ENCODE measurements around the gene CD300LF. TPM values are rescaled to one million over a fixed set of nuclear protein-coding genes. Genes with fewer than 3 reads are reported as not detected.

Gene CD300LF
- total RNA-seq, 2 donors from 2014 or later: 2.2 TPM; not detected in 1

- peaks cover 24 to 41% of the 10 kb centered on the region in 2 donors for H3K27me3 Mint-ChIP-seq
These were observed 60.7 kb downstream of the CD300LF start for GRCh38 chr17:74652020-74652419.

GRCh38 chr17:74649909-74650308 lies 62.8 kb downstream of the CD300LF start:
- no peak for ATAC-seq
- no peak for DNase-seq (ENCODE audit: low spot score)
- H3K27me3 Mint-ChIP-seq: peaks cover 30 to 48% of the 10 kb centered on the region in 2 donors
- H3K4me1 Mint-ChIP-seq (ENCODE audit: low read depth in 2 of 2): peaks cover 0 to 5% of the 10 kb centered on the region in 2 donors
- H3K4me3 Mint-ChIP-seq: no peak overlapping the region
- no peak overlapping the region for H3K27ac Mint-ChIP-seq
- H3K36me3 Mint-ChIP-seq: no peaks in the 10 kb centered on the region
- H3K9me3 Mint-ChIP-seq: no peaks in the 10 kb centered on the region

More at GRCh38 chr17:74652020-74652419, 60.7 kb downstream of the CD300LF start:
- no peak overlapping the region for H3K4me3 Mint-ChIP-seq
- H3K36me3 Mint-ChIP-seq: no peaks in the 10 kb centered on the region
- DNase-seq (ENCODE audit: low spot score) (no peak), ATAC-seq (no peak)
- no peaks in the 10 kb centered on the region for H3K9me3 Mint-ChIP-seq
- H3K4me1 Mint-ChIP-seq (ENCODE audit: low read depth in 2 of 2): no peaks in the 10 kb centered on the region
- no peak overlapping the region for H3K27ac Mint-ChIP-seq

- DNase-seq (ENCODE audit: low spot score) (no peak), ATAC-seq (no peak)
- no peak overlapping the region for H3K27ac Mint-ChIP-seq
- H3K4me3 Mint-ChIP-seq: no peak overlapping the region
- H3K9me3 Mint-ChIP-seq: no peaks in the 10 kb centered on the region
- peaks cover 0 to 5% of the 10 kb centered on the region in 2 donors for H3K4me1 Mint-ChIP-seq (ENCODE audit: low read depth in 2 of 2)
- H3K36me3 Mint-ChIP-seq: no peaks in the 10 kb centered on the region
- H3K27me3 Mint-ChIP-seq: peaks cover 34 to 52% of the 10 kb centered on the region in 2 donors
These were observed 64.7 kb downstream of the CD300LF start for GRCh38 chr17:74647871-74648672.

GRCh38 chr17:74646231-74646630 lies 66.5 kb downstream of the CD300LF start:
- H3K9me3 Mint-ChIP-seq: no peaks in the 10 kb centered on the region
- ATAC-seq (peak in 1 of 2 donors; percentile 41), DNase-seq (ENCODE audit: low spot score) (no peak)
- peaks cover 39 to 53% of the 10 kb centered on the region in 2 donors for H3K27me3 Mint-ChIP-seq
- H3K4me1 Mint-ChIP-seq (ENCODE audit: low read depth in 2 of 2): peaks cover 9% of the 10 kb centered on the region in 2 donors
- H3K36me3 Mint-ChIP-seq: no peaks in the 10 kb centered on the region
- no peak overlapping the region for H3K27ac Mint-ChIP-seq
- no peak overlapping the region for H3K4me3 Mint-ChIP-seq

- Mint-ChIP-seq H3K27me3 (peaks cover 35 to 46% of the 10 kb centered on the region in 2 donors), H3K36me3 (no peaks in the 10 kb centered on the region), H3K4me3 (no peak overlapping the region), H3K9me3 (no peaks in the 10 kb centered on the region), H3K4me1 (ENCODE audit: low read depth in 2 of 2) (peaks cover 11 to 12% of the 10 kb centered on the region in 2 donors), H3K27ac (no peak overlapping the region)
- ATAC-seq (no peak), DNase-seq (ENCODE audit: low spot score) (no peak)
These were observed 67.7 kb downstream of the CD300LF start for GRCh38 chr17:74645010-74645409.

GRCh38 chr17:74644419-74644818 lies 68.3 kb downstream of the CD300LF start:
- DNase-seq (ENCODE audit: low spot score): no peak
- Mint-ChIP-seq H3K9me3 (no peaks in the 10 kb centered on the region), H3K36me3 (no peaks in the 10 kb centered on the region), H3K27me3 (peaks cover 40 to 41% of the 10 kb centered on the region in 2 donors), H3K27ac (no peak overlapping the region), H3K4me3 (no peak overlapping the region), H3K4me1 (ENCODE audit: low read depth in 2 of 2) (peaks cover 17% of the 10 kb centered on the region in 2 donors)
- ATAC-seq: no peak

Other genes with a start within 250 kb of the CD300LF start
- 10 to 100 TPM; 17.6 to 43.7 TPM for gene CD300A, start 246.3 kb downstream of the CD300LF start, total RNA-seq
- gene CD300LB, start 181.4 kb downstream of the CD300LF start, total RNA-seq: under 1 TPM; 0.17 to 0.39 TPM
- 1 to 10 TPM; 1.5 to 5.8 TPM for gene CD300C, start 166.8 kb downstream of the CD300LF start, total RNA-seq
- gene CD300H, start 145.4 kb downstream of the CD300LF start, total RNA-seq: not detected
- gene CD300LD, start 120.6 kb downstream of the CD300LF start, total RNA-seq: not detected
- gene CD300E, start 89.2 kb downstream of the CD300LF start, total RNA-seq: not detected
- 1 to 10 TPM; 1.3 to 3.3 TPM for gene RAB37, start 24.3 kb upstream of the CD300LF start, total RNA-seq
- gene NHERF1, start 35.7 kb upstream of the CD300LF start, total RNA-seq: 100 to 1,000 TPM; 159 to 187 TPM
- gene NAT9, start 63.4 kb upstream of the CD300LF start, total RNA-seq: 10 to 100 TPM; 42.9 to 60.7 TPM
- gene GRIN2C, start 147.0 kb upstream of the CD300LF start, total RNA-seq: not detected
- gene FDXR, start 160.1 kb upstream of the CD300LF start, total RNA-seq: 10 to 100 TPM in 1 of 2 donors, 1 to 10 TPM in 1; 9.8 to 16.7 TPM
- not detected for gene FADS6, start 180.7 kb upstream of the CD300LF start, total RNA-seq
- gene USH1G, start 210.3 kb upstream of the CD300LF start, total RNA-seq: not detected
- not detected for gene OTOP2, start 211.3 kb upstream of the CD300LF start, total RNA-seq
- gene OTOP3, start 223.0 kb upstream of the CD300LF start, total RNA-seq: not detected